Activated CD8-positive, alpha-beta T cell treated with anti-CD3 and anti-CD28 coated beads, Interleukin-2, amount 10 ng/mL, durations not matched to agents 7 days and 5 days (primary cell): ENCODE measurements around the gene MAP3K14. TPM values are rescaled to one million over a fixed set of nuclear protein-coding genes. Genes with fewer than 3 reads are reported as not detected.

Source experiments
- ATAC-seq: fragments of 150-1000 bp; cut with Tn5 transposase; one replicate; pipeline ENCODE4 v1.10.0; 2021; ENCODE audit warnings: moderate library complexity
- CTCF ChIA-PET: fragments of 350-600 bp; sonication (Branson Sonifier 250); formaldehyde crosslinking; loops from one replicate; lab custom pipeline; 2021; ENCODE audit warnings: antibody characterized with exemption; lab: Charles Lee
- POLR2A ChIA-PET: fragments of 350-600 bp; sonication (Branson Sonifier 250); formaldehyde crosslinking; loops from one replicate; lab custom pipeline; 2021; ENCODE audit warnings: antibody characterized with exemption; lab: Charles Lee
- DNase-seq: peaks from one replicate; pipeline ENCODE4 v3.0.0-alpha.2; 2020
- H3K27ac Mint-ChIP-seq: one replicate; pipeline ENCODE4 v1.8.0; 2021; ENCODE audit warnings: mild to moderate bottlenecking, mixed read lengths
- H3K27me3 Mint-ChIP-seq: one replicate; pipeline ENCODE4 v1.8.0; 2021; ENCODE audit warnings: low read depth, mixed read lengths
- H3K36me3 Mint-ChIP-seq: one replicate; pipeline ENCODE4 v1.8.0; 2021; ENCODE audit warnings: low read depth, mixed read lengths
- H3K4me1 Mint-ChIP-seq: one replicate; pipeline ENCODE4 v1.8.0; 2021; ENCODE audit warnings: low read depth, mixed read lengths
- H3K4me3 Mint-ChIP-seq: one replicate; pipeline ENCODE4 v1.8.0; 2021; ENCODE audit warnings: mild to moderate bottlenecking, mixed read lengths
- H3K9me3 Mint-ChIP-seq: one replicate; pipeline ENCODE4 v1.8.0; 2022; ENCODE audit warnings: mixed read lengths; ENCODE audit not compliant: insufficient read depth
- total RNA-seq, 2 experiments: library from RNA; stranded (reverse); gene quantifications; one replicate each; pipeline ENCODE4 v1.2.3, GENCODE V29; 2021

The MAP3K14 gene
- total RNA-seq, 2 experiments from 2014 or later: 17.5 to 23.8 TPM

- POLR2A ChIA-PET: interaction anchor here (0.7 to 5.1 kb wide), 9 partner anchors 8 to 153 kb away, joined by 3 to 71 read pairs (median 6); partner anchors contain the start of genes FMNL1 and HEXIM2
Observed at GRCh38 chr17:45313996-45314740, 2.7 kb downstream of the MAP3K14 start.

GRCh38 chr17:45313421-45313771 lies 3.4 kb downstream of the MAP3K14 start:
- peak overlapping the region; percentile 97 for H3K27ac Mint-ChIP-seq
- POLR2A ChIA-PET: interaction anchor here (0.7 to 5.1 kb wide), 9 partner anchors 11 to 89 kb away, joined by 4 to 71 read pairs (median 17); partner anchors contain the start of gene FMNL1
- ATAC-seq: no peak
- H3K9me3 Mint-ChIP-seq: no peaks in the 10 kb centered on the region
- H3K4me1 Mint-ChIP-seq: peaks cover 71% of the 10 kb centered on the region
- H3K4me3 Mint-ChIP-seq: peak overlapping the region; percentile 83
- H3K36me3 Mint-ChIP-seq: peaks cover 58% of the 10 kb centered on the region
- no peaks in the 10 kb centered on the region for H3K27me3 Mint-ChIP-seq
- DNase-seq: no peak
- CTCF ChIA-PET: interaction anchor here (0.8 to 9.6 kb wide), 11 partner anchors 10 to 178 kb away, joined by 3 to 86 read pairs (median 17); partner anchors contain the start of genes ACBD4 and FMNL1

More at GRCh38 chr17:45313996-45314740, 2.7 kb downstream of the MAP3K14 start:
- ATAC-seq (no peak), DNase-seq (no peak)
- H3K27ac Mint-ChIP-seq: peak overlapping the region; percentile 92
- peak overlapping the region; percentile 83 for H3K4me3 Mint-ChIP-seq
- no peaks in the 10 kb centered on the region for H3K27me3 Mint-ChIP-seq
- H3K4me1 Mint-ChIP-seq: peaks cover 75% of the 10 kb centered on the region
- H3K9me3 Mint-ChIP-seq: no peaks in the 10 kb centered on the region
- peaks cover 54% of the 10 kb centered on the region for H3K36me3 Mint-ChIP-seq
- CTCF ChIA-PET: interaction anchor here (0.8 to 9.6 kb wide), 12 partner anchors 8 to 179 kb away, joined by 3 to 86 read pairs (median 4); partner anchors contain the start of genes ACBD4 and FMNL1

GRCh38 chr17:45312477-45313420 lies 4.1 kb downstream of the MAP3K14 start:
- Mint-ChIP-seq H3K27ac (peak overlapping the region; percentile 97), H3K9me3 (no peaks in the 10 kb centered on the region), H3K4me3 (peak overlapping the region; percentile 78), H3K27me3 (no peaks in the 10 kb centered on the region), H3K36me3 (peaks cover 63% of the 10 kb centered on the region), H3K4me1 (peaks cover 72% of the 10 kb centered on the region)
- peak; percentile 45 for DNase-seq
- ATAC-seq: no peak
- POLR2A ChIA-PET: interaction anchor here (0.8 to 3.8 kb wide), 15 partner anchors 10 to 272 kb away, joined by 3 to 26 read pairs (median 9); partner anchors contain the start of genes FMNL1 and HEXIM1
- CTCF ChIA-PET: interaction anchor here (0.8 to 9.6 kb wide), 26 partner anchors 10 to 178 kb away, joined by 3 to 86 read pairs (median 5); partner anchors contain the start of genes ACBD4, FMNL1 and HEXIM1

- CTCF ChIA-PET: interaction anchor here (0.6 to 9.6 kb wide), 29 partner anchors 9 to 468 kb away, joined by 3 to 86 read pairs (median 4); partner anchors contain the start of genes ACBD4, FMNL1 and HEXIM1
- ATAC-seq (peak; percentile 57), DNase-seq (peak; percentile 90)
- POLR2A ChIA-PET: interaction anchor here (0.7 to 3.8 kb wide), 17 partner anchors 9 to 273 kb away, joined by 3 to 26 read pairs (median 7); partner anchors contain the start of genes FMNL1 and HEXIM1
- peaks cover 72% of the 10 kb centered on the region for H3K4me1 Mint-ChIP-seq
- no peaks in the 10 kb centered on the region for H3K27me3 Mint-ChIP-seq
- no peaks in the 10 kb centered on the region for H3K9me3 Mint-ChIP-seq
- peak overlapping the region; percentile 78 for H3K4me3 Mint-ChIP-seq
- H3K27ac Mint-ChIP-seq: peak overlapping the region; percentile 97
- H3K36me3 Mint-ChIP-seq: peaks cover 65% of the 10 kb centered on the region
Observed at GRCh38 chr17:45311760-45312476, 4.9 kb downstream of the MAP3K14 start.

- DNase-seq (no peak), ATAC-seq (no peak)
- Mint-ChIP-seq H3K4me1 (peaks cover 75% of the 10 kb centered on the region), H3K27me3 (no peaks in the 10 kb centered on the region), H3K9me3 (no peaks in the 10 kb centered on the region), H3K36me3 (peaks cover 67% of the 10 kb centered on the region), H3K4me3 (peak overlapping the region; percentile 78), H3K27ac (peak overlapping the region; percentile 97)
- POLR2A ChIA-PET: interaction anchor here (0.7 to 3.8 kb wide), 12 partner anchors 9 to 163 kb away, joined by 3 to 26 read pairs (median 14); partner anchors contain the start of genes FMNL1 and HEXIM1
- CTCF ChIA-PET: interaction anchor here (0.6 to 9.6 kb wide), 19 partner anchors 9 to 469 kb away, joined by 3 to 86 read pairs (median 6); partner anchors contain the start of genes ACBD4 and FMNL1
Observed at GRCh38 chr17:45311401-45311759, 5.4 kb downstream of the MAP3K14 start.

- H3K27ac Mint-ChIP-seq: peak overlapping the region; percentile 97
- ATAC-seq (no peak), DNase-seq (no peak)
- H3K9me3 Mint-ChIP-seq: no peaks in the 10 kb centered on the region
- peaks cover 70% of the 10 kb centered on the region for H3K36me3 Mint-ChIP-seq
- peaks cover 82% of the 10 kb centered on the region for H3K4me1 Mint-ChIP-seq
- no peaks in the 10 kb centered on the region for H3K27me3 Mint-ChIP-seq
- peak overlapping the region; percentile 78 for H3K4me3 Mint-ChIP-seq
- POLR2A ChIA-PET: interaction anchor here (0.5 to 3.8 kb wide), 9 partner anchors 8 to 1187 kb away, joined by 3 to 26 read pairs (median 17); partner anchors contain the start of genes FMNL1, HDAC5 and HEXIM1
- CTCF ChIA-PET: interaction anchor here (0.8 to 9.6 kb wide), 14 partner anchors 8 to 176 kb away, joined by 3 to 86 read pairs (median 14); partner anchors contain the start of genes ACBD4 and FMNL1
Observed at GRCh38 chr17:45310380-45311324, 6.2 kb downstream of the MAP3K14 start.

- DNase-seq (no peak), ATAC-seq (no peak)
- H3K4me1 Mint-ChIP-seq: peaks cover 82% of the 10 kb centered on the region
- ChIA-PET POLR2A (interaction anchor here (1.7 to 3.8 kb wide), 2 partner anchors 17 to 61 kb away, joined by 5 to 13 read pairs; no protein-coding TSS in a partner anchor), CTCF (interaction anchor here (1.8 to 3.0 kb wide), 2 partner anchors 32 to 174 kb away, joined by 5 to 12 read pairs; partner anchors contain the start of gene ACBD4)
- H3K9me3 Mint-ChIP-seq: no peaks in the 10 kb centered on the region
- H3K27ac Mint-ChIP-seq: peak overlapping the region; percentile 33
- no peak overlapping the region for H3K4me3 Mint-ChIP-seq
- no peaks in the 10 kb centered on the region for H3K27me3 Mint-ChIP-seq
- peaks cover 68% of the 10 kb centered on the region for H3K36me3 Mint-ChIP-seq
Observed at GRCh38 chr17:45309400-45309799, 7.4 kb downstream of the MAP3K14 start.

GRCh38 chr17:45308840-45309239 lies 8.0 kb downstream of the MAP3K14 start:
- Mint-ChIP-seq H3K36me3 (peaks cover 67% of the 10 kb centered on the region), H3K27me3 (no peaks in the 10 kb centered on the region), H3K9me3 (no peaks in the 10 kb centered on the region), H3K4me3 (no peak overlapping the region), H3K4me1 (peaks cover 81% of the 10 kb centered on the region), H3K27ac (peak overlapping the region; percentile 70)
- DNase-seq: no peak
- ChIA-PET POLR2A (interaction anchor here (1.7 to 3.8 kb wide), 3 partner anchors 8 to 60 kb away, joined by 5 to 28 read pairs (median 13); partner anchors contain the start of gene MAP3K14), CTCF (interaction anchor here (1.8 to 4.3 kb wide), 3 partner anchors 8 to 174 kb away, joined by 5 to 33 read pairs (median 12); partner anchors contain the start of genes ACBD4 and MAP3K14)
- ATAC-seq: no peak

GRCh38 chr17:45308016-45308365 lies 8.8 kb downstream of the MAP3K14 start:
- H3K36me3 Mint-ChIP-seq: peaks cover 63% of the 10 kb centered on the region
- H3K9me3 Mint-ChIP-seq: no peaks in the 10 kb centered on the region
- no peak for DNase-seq
- ATAC-seq: no peak
- H3K27me3 Mint-ChIP-seq: no peaks in the 10 kb centered on the region
- ChIA-PET CTCF (interaction anchor here (0.9 to 4.3 kb wide), 5 partner anchors 9 to 88 kb away, joined by 3 to 33 read pairs (median 5); partner anchors contain the start of gene MAP3K14), POLR2A (interaction anchor here (0.6 to 2.6 kb wide), 4 partner anchors 9 to 511 kb away, joined by 3 to 28 read pairs (median 6); partner anchors contain the start of gene MAP3K14)
- peak overlapping the region; percentile 82 for H3K27ac Mint-ChIP-seq
- peaks cover 82% of the 10 kb centered on the region for H3K4me1 Mint-ChIP-seq
- H3K4me3 Mint-ChIP-seq: peak overlapping the region; percentile 9
